Fibroblast of peridontal ligament (primary cell): ENCODE data around the gene MAML3.
A peak's percentile ranks its signal among the peaks of the same experiment; 100 is the strongest.

Experiments
- DNase-seq: peaks from one replicate; pipeline ENCODE4 v3.0.0-alpha.2; 2010; ENCODE audit errors: extremely low read depth

The MAML3 gene

DNA sequence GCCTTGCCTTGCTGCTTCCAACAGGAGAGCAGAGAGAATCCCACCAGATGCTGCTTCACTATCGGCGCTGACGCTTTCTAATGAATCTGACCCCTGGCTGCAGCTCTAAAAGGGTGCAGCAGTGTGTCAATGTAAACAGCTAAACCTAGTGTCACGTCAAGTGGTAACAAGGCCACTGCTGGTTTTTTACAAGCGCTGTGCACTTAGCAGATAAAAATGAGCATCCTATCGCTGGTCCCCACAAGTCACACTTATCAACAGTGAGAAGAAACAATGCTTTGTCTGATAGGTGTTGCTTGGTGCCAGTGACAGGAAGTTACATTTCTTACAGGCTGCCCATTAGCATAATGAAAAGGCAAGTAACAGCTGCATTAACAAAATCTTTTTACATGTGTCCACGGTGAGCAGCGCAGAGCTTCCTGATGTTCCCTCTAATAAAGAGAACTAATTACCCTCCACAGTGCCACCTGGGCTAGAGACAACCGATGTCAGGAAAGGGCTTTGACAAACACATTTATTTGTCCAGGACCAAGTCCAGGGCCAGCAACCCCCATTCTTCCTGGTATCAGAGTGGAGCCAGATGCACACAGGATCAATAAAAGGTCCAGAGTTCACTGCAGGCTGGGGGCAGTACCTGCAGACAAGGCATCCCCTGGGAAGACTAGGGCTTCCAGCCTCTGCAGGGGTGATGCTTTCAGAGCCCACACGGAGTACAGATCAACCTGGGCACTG, 312.4 kb downstream of the MAML3 start:
- DNase-seq = no peak

DNA sequence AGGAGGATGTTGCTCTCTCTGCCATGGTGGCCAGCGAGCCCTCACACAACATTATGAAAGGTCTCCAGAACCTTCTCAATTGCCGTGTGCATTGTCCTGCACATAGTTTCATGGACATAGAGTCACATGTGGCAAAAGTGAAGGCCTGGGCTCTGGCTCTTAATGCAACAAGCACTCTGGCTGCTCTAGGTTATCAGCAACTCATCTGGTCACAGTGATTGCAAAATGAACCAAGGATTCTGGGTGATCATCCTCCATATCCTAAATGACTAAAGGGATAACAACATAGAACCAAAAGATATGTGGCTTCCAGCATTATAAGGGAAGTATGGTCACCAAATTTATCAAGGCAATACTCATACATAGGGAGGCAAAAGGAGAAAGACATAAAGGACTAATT, 313.2 kb downstream of the MAML3 start:
- no peak for DNase-seq

GRCh38 chr4:139839403-139840031, 314.5 kb downstream of the MAML3 start:
- no peak for DNase-seq

GRCh38 chr4:139838811-139839210, 315.2 kb downstream of the MAML3 start:
- peak; percentile 40 for DNase-seq

GRCh38 chr4:139834981-139835391, 319.0 kb downstream of the MAML3 start:
- no peak for DNase-seq

GRCh38 chr4:139834226-139834662, 319.7 kb downstream of the MAML3 start:
- no peak for DNase-seq

DNA sequence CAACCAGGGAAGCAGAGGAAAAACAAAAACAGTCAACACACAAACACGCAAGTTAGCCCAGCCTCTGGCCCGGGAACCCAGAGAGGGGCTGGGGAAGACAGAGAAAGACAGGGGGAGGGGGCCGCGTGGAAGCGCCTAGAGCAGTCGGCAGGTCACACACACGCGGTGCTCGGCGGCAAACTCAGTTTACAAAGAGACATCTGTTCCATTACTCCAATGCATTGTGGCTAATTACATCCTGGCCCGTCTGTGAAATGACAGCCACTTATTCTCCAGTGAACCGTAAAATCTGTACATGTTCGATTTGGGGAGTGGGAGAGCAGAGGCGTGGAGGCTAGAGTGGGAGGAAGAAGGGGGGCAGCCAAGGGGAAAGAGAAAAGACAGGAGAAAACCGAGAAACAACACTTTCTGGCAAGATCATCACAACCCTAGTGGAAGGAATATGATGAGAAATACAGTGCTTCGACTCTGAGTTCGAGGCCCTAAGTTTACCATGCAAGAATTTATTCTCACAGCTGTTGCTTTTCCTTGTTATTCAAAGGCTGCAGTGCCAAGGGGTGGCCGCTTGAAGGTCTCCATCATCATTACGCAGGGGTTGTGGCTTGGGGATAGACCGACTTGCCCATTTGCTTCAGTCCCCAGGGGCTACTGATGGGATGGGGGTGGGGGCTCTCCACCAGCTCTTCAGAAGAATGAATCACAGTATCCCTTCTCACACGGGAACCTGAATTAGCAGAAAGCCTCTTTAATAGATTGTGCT, 320.7 kb downstream of the MAML3 start:
- DNase-seq = no peak

- no peak for DNase-seq
Measured at GRCh38 chr4:139828966-139829664, 324.9 kb downstream of the MAML3 start.

DNA sequence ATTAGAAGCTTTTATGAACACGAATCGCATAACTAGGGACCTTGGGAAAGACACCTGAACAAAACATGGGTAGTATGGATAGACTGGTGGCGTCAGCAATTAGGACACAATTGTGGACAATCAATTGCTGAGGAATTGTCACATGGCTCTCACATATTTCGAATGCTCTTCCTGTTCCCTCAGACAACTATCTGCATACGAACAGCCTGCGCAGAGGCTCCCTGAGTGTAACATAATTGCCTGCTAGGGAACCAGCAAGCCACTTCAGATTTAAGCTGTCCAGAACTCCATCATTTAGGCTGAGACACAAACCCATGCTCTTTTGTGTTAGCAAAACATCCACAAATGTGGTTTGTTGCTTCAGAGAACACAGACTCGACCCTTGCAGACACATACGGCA, 327.6 kb downstream of the MAML3 start:
- no peak for DNase-seq

GRCh38 chr4:139825523-139826014, 328.4 kb downstream of the MAML3 start:
- no peak for DNase-seq

GRCh38 chr4:139824882-139825522, 329.0 kb downstream of the MAML3 start:
- DNase-seq = no peak

- DNase-seq = no peak
Measured at GRCh38 chr4:139823746-139824145, 330.2 kb downstream of the MAML3 start.

DNA sequence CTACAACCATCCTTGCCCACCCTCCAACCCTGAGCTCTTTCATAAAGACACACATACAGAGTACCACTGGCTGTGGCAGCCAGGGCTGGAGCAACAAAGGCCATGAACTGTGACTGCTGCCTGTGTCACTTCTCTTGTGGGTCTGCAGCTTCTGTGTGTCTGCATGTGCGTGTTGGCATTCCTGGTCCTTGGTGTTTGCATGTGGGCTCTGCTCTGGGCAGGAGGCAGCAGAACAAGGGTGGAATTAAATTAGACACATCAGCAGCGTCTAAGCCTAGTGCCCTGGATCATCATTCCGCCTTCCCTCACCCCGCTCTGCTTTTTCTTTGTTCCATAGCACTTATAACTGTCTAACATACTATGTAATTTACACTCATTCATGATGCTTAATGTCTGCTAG, 330.6 kb downstream of the MAML3 start:
- no peak for DNase-seq

DNA sequence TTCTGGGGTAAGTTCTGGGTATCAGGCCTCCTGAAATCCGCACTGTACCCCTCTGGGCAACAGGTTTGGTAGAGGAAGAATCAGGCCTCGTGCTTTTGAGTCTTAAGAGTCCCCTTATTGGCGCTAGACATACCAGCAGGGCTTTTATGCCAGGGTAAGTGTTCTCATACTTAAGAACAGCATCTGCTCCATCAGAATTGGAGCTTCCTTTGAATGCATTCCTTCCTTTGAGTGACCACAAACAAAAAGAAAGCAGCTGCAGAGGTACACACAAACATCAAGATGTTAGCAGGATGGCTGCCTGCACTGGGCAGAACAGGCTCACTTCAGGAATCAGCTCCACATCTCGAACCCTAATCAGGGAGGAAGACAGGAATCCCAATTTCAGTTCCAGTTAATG, 331.6 kb downstream of the MAML3 start:
- DNase-seq = no peak

- DNase-seq = no peak
Measured at GRCh38 chr4:139819082-139819481, 334.9 kb downstream of the MAML3 start.

DNA sequence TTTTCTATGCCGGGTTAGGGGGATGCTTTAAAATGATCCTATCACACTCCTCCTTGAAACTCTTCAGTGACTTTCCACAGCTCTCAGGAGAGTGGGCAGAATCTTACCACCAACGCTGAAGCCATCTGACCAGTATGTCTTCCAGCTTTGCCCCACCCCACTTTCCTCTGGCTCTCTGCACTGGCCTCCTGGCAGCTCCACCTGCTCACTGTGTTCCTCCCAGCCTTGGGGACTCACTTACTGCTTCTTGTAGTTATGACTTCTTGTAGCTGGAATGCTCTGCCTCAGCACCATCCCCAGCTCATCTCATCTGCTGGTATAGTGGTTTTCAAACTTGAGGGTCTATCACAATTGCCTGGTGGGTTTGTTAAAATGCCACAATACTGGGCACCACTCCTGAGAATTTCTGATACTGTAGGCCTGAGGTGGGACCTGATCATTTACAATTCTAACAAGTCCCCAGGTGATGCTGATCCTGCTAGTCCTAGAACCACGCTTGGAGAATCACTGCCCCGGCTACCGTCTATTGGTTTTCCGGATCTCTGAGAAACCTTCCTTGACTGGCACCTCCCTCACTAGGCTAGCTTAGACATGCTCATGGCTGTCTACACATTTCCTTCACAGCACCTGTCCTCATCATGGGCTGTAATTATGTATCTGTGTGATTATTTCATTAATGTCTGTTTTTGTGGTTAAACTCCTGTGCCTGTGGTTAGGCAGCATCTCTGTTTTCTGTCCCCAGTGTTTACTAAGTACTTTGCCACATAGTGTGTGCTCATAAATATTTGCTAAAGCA, 336.1 kb downstream of the MAML3 start:
- DNase-seq = peak; percentile 19

DNA sequence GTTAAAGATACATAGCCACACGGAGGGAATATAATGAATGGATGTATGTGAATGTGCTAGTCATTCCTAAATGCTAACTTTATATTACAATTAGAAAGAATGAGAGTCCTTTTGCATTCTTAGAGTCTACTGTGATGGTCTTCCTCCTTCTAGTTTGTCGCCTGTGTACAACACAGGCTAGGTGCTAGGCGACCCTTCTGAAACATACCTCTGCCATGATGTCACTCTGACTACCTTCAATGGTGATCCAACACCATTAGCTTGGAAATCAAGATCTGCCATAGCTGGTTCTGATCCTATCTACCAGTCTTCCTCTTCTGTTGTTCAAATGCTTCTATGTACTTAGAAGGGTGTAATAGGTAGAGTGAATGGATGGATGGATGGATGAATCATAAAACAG, 337.1 kb downstream of the MAML3 start:
- DNase-seq = no peak

DNA sequence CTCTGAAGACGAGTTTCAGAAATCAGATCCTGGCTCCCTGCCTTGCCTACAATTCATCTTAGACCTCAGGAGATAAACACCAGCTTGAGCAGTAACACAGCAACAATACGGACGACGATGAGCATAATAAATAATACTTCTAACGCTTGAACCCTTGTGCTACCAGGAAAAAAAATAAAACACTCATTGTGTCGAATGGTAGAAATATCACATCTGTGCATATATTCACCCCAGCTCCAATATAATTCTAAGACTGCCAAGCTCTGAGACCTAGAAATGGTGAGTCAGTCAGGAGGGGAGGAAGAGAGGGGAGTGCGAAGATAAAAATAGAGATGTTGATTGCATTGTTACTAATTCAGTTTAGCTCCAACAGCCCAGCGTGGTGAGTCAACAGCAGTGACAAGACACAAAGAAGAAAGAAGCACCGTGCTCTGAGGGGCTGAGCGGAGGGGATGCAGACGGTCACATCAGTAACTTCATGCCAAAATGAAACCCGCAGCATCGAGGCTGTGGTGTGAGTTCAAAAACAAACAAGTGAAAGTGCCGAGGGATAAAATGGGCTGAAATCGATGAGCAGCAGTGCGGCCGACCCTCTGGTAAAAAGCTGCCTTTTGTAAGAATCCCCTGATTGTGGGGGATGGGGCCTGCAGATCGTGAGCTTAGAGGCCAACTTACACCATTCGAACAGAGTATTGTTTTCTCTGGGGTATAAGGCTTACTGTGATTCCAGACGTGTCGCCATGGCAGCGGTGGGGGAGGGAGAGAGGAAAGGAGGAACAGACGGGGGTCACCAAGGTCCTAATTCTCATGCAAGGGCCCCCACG, 338.0 kb downstream of the MAML3 start:
- DNase-seq = peak; percentile 79

DNA sequence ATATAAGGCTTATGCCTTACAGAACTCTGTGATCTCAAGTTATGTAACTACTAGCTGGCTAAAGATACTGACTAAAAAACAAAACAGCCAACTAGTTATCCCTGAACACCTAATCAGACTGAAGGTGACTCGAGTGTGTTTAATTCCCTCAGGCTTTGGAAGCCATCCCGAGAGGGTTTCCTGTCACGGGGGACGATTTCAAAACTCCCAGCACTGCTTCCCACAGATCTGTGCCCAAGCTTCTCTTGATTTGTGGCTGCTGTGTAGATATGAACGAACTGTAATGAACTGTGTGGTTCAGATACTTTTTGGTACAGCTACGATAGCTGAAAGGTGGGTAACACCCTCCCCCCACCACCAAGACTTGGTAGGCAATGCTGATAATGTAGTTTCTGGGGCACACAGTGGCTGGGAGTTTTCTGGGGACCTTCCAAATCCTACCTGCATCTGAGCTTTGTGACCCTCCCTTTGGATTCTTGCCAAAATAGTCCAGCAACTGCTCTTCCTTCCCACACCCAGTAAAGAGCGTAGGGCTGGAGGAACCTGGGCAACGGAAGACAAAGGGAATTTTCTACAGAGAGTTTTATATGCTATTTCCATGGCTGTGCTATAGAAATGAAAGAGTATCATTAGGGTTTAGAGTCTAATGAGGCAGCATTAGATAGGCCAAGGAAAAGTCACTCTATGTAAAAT, 339.5 kb downstream of the MAML3 start:
- peak; percentile 5 for DNase-seq
